Brain microvascular endothelial cell (primary cell): Measurements from ENCODE around the gene KIAA1217.

ENCODE experiments used
- DNase-seq: peaks from one replicate; pipeline ENCODE4 v3.0.0-alpha.2; 2020
- H3K27ac ChIP-seq: fragments of 250-450 bp; sonication (Bioruptor Pico); 2 replicates; pipeline ENCODE4 v1.5.1; 2020; ENCODE audit warnings: mild to moderate bottlenecking, moderate library complexity
- H3K27me3 ChIP-seq: fragments of 250-450 bp; sonication (Bioruptor Pico); replicated peaks from 2 replicates; pipeline ENCODE4 v1.5.1; 2020; ENCODE audit warnings: mild to moderate bottlenecking
- H3K36me3 ChIP-seq: fragments of 250-450 bp; sonication (Bioruptor Pico); replicated peaks from 2 replicates; pipeline ENCODE4 v1.5.1; 2020; ENCODE audit warnings: mild to moderate bottlenecking
- H3K4me3 ChIP-seq: 2 replicates; pipeline ENCODE4 v1.5.1; 2011; ENCODE audit warnings: low read depth, mild to moderate bottlenecking, control low read depth, low read length, moderate library complexity
- in situ Hi-C: cut with HindIII; loops from 2 replicates; pipeline ENCODE4 v1.10.0; 2017; ENCODE audit warnings: low sequenced_read_pairs, low pct_ligation_motif_present
- TF ChIP-seq, protein P1 (sequence below): IDR thresholded peaks from 2 replicates; pipeline ENCODE4 v1.5.1; 2011; ENCODE audit warnings: low read depth, mild to moderate bottlenecking, moderate library complexity, low read length, control low read depth, inconsistent platforms; ENCODE audit errors: missing control alignments

KIAA1217 gene

DNA sequence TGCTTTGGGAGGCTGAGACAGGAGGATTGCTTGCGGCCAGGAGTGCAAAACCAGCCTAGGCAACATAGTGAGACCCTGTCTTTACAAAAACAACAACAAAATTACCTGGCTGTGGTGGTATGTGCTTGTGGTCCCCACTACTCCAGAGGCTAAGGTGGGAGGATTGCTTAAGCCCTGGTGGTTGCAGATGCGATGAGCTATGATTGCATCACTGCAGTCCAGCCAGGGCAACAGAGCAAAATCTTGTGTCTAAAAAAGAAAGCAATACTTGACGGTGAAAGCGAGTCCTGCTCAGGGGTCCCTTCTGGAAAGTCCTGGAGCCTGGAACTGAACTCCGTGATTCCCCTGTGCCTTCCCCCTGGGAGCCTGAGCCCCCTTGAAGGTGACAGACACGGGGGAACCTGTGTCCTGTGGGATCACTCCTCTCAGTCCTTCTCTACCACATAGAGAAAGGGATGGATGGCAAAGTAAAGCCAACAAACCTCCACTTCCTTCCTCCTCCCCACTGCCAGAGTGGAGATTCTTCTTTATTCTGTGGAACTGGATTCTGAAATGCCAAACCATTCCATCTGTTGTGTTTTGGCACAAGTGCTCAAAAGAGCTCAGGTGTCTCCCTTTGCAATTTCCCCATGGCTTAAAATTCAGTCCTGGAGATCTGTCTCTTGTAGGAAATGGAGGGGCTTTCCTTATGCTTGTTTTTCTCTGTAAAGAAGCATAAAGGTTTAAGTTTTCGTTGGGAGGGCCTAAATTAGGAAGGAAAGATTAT is 50.6 kb downstream of the KIAA1217 start:
- H3K4me3 ChIP-seq: no peak overlapping the region

DNA sequence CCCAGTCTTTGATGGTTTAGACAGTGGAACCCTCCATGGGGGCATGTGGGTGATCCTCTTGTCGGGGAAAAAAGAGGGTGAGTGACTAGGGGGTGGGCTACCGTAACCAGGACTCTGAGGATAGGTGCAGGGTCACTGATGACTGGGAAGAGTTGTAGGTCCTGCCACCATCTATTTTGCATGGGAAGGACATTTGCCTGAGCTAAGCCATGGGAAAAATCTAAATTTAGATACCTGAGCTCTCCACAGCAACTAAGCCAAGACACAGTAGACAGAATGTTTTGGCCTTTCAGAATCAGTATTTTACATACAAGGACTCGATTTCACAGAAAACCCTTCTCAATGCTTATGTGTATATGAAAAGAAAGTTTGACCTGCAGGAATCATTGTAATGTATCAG is 52.7 kb downstream of the KIAA1217 start:
- Histone ChIP-seq H3K4me3 (no peak overlapping the region), H3K27ac (no peak overlapping the region), H3K27me3 (no peaks in the 10 kb centered on the region), H3K36me3 (no peaks in the 10 kb centered on the region)
- TF ChIP-seq, protein P1, sequence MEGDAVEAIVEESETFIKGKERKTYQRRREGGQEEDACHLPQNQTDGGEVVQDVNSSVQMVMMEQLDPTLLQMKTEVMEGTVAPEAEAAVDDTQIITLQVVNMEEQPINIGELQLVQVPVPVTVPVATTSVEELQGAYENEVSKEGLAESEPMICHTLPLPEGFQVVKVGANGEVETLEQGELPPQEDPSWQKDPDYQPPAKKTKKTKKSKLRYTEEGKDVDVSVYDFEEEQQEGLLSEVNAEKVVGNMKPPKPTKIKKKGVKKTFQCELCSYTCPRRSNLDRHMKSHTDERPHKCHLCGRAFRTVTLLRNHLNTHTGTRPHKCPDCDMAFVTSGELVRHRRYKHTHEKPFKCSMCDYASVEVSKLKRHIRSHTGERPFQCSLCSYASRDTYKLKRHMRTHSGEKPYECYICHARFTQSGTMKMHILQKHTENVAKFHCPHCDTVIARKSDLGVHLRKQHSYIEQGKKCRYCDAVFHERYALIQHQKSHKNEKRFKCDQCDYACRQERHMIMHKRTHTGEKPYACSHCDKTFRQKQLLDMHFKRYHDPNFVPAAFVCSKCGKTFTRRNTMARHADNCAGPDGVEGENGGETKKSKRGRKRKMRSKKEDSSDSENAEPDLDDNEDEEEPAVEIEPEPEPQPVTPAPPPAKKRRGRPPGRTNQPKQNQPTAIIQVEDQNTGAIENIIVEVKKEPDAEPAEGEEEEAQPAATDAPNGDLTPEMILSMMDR: no peak
- no peak for DNase-seq
- in situ Hi-C loops: no loop called here

More for the DNA sequence above, 50.6 kb downstream of the KIAA1217 start:
- no peak for DNase-seq
- Histone ChIP-seq H3K36me3 (no peaks in the 10 kb centered on the region), H3K27ac (no peak overlapping the region), H3K27me3 (no peaks in the 10 kb centered on the region)
- in situ Hi-C loops: no loop called here
- TF ChIP-seq, protein P1: no peak

DNA sequence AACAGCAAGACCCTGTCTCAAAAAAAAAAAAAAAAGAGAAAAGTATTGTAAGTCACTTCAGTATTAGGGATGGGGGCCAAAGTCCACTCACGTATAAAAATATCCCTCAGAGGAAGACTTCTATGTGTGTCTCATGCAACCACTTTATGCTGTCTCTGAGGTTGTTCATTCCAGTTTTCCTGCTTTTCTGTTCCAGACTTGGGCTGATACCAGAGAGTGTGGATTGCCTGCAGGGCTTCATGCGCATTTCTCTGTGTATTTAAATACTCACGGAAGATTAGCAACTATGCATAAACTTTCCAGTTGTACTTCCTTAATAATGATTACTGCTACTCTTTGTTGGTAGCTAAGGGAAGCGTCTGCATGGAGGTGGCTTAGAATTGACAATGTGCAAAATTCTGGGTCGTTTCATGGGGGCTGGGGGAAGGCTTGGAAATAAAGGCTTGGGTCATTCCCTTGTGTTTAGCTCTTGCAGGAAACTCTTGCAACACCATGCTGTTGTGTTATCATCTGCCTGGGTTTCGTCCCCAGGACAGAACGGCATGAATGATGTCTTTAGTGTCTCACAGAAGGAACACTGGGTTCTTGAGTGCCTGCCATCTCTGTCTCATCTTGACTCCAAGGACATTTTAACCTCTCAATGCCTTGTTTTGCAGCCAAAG is 54.1 kb downstream of the KIAA1217 start:
- H3K4me3 ChIP-seq: no peak overlapping the region
- no peak for DNase-seq
- TF ChIP-seq, protein P1: no peak
- no peak overlapping the region for H3K27ac ChIP-seq
- no peaks in the 10 kb centered on the region for H3K36me3 ChIP-seq
- in situ Hi-C loops: no loop called here
- H3K27me3 ChIP-seq: no peaks in the 10 kb centered on the region

GRCh38 chr10:24269476-24269875 is 60.5 kb downstream of the KIAA1217 start:
- DNase-seq: no peak
- TF ChIP-seq, protein P1: no peak
- Histone ChIP-seq H3K36me3 (no peaks in the 10 kb centered on the region), H3K27me3 (no peaks in the 10 kb centered on the region), H3K4me3 (no peak overlapping the region), H3K27ac (no peak overlapping the region)
- in situ Hi-C loops: no loop called here

GRCh38 chr10:24272374-24272773 is 63.4 kb downstream of the KIAA1217 start:
- TF ChIP-seq, protein P1: no peak
- Histone ChIP-seq H3K4me3 (no peak overlapping the region), H3K27me3 (no peaks in the 10 kb centered on the region), H3K36me3 (no peaks in the 10 kb centered on the region), H3K27ac (no peak overlapping the region)
- DNase-seq: no peak
- in situ Hi-C loops: no loop called here
